ENCODE measurements around the gene QSOX1. TPM values are rescaled to one million over a fixed set of nuclear protein-coding genes. Genes with fewer than 3 reads are reported as not detected.

QSOX1 gene
- polyA plus RNA-seq, 1 donor, result 50.2 TPM

DNA sequence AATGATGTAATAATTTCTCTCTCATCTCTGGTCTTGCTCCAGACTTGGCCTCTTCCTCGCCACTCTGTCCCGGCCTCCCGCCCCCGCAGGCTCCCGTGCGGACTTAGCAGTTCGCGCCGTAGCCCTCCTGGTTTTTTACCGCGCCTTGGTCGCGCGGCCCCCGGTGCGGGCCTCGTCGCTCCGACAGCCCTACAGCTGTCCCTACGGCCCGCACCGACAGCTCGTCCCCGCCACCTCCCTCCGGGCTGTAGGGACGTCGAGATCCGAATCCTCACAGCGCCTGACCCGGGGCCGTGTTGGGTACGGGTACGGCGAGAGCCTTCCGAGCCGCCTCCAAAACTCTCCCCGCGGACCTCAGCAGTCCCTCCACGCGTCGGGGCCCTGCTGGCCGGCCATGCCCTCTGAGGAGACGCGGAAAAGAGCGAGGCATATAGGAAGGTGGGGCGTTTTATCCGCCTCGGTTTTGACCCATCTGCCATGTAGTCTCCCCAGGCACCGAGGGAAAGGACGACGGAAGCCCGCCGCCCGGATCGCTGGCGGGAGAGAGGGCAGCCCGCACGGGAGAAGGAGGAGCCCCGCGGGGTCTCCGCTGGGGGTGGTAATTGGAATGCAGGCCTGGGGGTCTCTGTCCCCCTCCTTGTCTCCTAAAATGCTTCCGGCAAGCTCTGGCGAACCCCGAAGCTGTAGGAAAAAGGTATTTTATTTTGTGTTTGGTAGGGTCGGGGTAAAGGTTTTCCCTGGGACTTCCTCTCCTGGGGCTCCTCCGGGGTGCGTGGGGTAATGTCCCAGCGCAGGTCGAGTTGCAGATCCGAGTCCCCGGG is 78.7 kb downstream of the QSOX1 start:
- DNase-seq, result no peak

DNA sequence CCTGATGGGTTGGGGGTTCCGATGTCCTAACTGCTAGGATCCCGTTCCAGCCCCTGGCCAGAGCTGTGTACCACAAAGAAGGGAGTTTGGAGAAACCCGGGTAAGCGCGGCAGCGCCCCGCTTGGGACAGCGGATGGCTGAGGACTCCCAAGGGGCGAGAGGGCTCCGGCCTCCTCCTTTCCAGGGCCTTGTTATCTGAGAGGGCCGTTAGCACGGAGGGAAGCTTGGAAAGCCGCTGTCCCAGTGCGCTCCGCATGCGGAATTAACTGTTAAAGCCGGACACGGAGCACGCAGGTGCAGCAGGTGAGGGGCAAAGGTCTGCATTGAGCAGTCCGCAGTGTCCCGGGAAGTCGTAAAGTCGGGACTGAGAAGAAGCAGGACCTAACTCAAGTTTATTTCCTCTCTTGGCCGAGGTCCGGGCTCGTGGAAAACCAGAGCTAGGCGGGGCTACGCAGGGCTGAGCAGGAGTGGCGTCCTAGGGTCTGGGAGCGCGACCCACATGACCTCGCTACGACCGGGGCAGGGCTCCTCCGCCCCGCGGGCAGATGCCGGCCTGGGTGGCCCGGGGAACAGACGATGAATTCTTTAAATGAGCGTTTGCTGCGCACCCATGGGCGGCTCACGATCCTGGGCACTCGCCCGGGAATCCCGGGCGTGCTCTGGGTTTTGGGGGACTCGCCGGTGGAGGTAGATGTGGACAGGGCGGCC is 79.9 kb downstream of the QSOX1 start:
- no peak for DNase-seq

DNA sequence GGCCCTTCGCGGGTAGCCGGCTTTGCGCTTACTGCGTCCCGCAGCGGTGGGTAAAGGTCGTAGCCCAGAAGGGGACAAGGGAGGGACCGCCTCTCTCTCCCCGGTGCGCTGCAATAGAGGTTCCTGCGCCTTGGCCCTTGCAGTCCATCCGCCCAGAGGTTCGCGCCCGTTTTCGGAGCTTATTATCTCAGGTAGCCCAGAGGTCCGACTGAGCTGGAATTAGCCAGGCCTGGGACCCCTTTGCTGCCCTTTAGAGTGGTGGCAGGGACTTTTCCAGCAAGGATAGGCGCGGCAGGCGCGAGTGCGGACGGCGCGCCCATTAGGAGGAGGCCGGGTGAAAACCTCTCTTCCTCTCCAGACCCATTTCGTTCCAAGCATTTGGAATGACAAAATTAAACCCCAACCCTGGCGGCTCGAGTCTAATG is 80.4 kb downstream of the QSOX1 start:
- DNase-seq, result no peak

DNA sequence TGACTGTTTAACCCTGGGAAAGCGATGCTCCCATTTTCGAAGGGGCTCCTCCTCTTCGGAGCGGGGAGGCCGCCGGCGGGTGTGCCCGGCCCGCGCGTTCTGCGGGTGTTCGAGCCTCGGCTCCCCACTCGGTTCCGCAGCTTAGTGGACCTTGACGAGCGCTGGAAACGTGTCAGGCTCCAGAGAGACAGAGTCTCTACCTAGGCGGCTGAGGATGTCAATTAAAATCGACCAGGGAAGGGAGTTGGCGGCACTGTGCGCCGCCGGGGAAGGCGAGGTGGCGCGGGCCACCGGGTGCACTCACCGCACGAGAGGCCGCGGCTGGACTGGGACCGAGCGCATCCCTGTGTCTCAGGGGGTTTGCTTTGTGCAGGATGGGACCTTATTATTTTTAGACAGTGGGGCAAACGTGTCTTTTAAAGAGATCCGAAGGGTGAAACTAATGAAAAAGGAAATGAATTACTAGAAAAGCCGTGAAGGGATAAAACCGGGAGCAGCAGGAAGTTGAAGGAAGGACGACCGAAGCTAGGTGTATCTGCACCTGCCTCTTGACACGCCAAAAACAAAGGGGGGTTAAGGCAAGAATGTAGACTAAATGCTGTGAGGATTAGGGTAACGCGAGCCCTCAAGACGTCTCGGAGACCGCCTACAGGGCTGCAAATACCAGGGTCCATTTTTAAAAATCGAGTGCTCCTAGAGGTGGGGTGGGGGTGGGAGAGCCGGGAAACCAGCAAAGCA is 81.0 kb downstream of the QSOX1 start:
- no peak for DNase-seq

DNA sequence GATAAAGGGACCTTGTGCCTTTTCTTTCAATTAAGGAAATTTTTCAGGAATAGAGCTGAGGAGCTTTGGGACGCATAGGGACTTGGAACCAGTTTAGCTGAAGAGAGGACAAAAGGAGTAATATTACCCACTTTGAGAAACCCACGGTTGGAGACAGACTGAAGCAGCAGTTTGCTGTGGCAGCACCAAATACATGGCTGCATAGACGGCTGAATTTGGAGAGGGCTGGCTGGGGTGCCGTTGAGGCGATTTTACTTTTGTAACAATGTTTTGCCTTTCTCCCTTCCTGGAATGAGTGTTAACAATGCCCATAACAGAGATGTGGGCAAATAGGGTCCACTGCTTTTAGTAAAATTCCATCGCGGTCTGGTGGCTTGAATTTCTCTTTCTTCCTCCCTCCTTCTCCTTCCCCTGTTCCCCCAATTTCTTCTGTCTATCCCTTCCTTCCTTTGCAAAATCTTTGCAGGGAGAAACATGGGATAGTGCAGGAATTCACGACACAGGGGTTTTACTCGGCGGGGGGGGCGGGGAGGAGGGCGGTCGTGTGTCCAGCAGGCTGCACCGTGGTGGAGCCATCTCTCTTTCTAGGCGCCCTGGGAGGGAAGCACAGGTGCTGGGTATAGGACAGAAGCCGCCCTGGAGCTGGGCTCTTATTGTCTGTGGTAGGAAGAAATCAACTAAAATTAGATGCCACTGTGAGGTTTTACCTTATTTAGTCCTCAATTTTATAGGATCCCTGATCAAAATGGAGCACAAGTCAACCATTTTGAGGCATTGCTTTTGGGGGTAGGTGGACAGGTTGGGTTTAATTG is 82.2 kb downstream of the QSOX1 start:
- DNase-seq, result no peak

DNA sequence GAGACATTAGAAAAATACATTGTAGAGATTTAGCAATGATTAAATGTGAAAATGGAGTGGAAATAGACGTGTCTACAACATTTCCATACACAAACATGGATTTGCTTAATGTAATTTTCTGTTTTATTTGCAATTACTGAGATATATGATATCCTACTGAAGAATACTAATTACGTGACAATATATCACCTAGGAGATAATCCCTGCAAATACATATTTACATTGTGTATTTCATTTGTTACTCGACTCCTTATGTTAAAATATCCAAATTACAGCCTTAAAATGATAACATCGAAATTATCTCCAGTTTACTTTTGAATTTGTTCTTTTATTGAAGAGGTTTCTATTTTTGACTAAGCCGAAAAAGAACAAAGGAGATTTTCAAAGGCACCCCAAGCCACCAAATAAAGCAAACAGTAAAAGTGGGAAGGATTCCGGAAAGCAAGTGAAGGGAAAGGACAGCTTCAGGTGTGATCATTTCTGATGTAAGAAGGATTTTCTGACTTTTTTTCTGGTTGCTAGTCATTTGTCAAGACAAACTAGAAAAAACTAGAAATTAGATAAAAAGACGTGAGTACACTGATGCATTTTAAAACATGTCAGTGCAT is 83.3 kb downstream of the QSOX1 start:
- no peak for DNase-seq

DNA sequence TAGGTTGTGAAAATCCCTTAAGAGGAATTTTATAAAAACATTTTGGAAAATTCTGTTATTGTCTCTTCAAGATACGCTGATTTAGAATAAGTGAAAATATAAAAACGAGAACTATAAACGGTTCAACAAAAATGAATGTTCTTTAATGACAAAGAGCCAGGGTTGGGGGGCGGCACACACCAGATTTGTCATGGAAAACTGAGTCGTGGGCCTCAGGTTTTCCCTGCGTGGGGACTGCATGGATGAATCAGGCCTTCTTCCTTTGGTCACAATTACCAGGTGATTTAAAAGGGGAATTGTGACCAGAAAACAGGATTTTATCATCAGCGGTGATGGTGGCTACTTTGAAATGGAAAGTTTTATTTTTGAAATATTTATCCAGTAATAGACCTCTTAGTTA is 84.0 kb downstream of the QSOX1 start:
- no peak for DNase-seq

DNA sequence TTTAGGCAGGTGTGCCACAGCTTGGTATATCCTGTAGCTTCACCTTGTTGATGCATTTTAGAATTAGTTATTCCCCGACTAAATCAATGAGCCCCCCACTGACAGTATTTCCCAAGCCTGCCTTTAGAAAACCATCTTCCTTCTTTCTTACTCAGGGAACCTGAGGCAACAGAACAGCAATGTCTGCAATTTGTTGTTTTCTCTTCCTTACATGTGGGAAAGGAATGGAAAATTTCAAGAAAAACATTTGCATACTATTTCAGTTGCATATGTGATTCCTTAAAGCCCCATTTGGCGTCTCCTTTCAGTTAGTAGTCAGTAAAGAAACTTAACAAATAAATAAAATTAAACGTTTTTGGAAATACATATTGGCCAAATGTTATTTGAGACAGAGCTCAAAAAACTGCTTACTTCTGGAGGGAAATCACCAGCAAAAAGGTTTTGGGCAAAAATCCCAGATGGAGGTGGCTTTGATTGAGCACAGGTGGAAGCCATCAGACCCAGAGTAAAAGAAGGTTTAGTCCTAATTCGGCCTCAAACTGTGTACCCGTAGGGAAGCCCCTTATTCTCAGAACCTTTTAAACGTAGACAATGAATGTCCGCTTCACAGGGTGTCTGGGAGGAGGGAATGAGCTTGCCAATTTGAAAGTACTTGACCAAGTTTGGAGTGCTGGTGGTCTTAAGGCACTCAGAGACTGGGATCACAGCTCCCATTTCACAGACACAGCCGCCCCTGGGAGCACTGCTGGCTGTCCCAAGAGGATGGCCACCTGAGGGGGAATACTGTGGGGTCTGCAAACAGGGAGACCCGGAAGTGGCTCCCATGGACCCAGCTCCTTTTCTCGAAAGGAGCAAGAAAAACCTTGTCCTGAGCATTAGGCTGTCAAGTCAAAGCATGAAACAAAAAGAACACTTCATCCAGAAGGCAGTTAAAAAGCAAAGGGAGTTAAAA is 84.8 kb downstream of the QSOX1 start:
- no peak for DNase-seq

DNA sequence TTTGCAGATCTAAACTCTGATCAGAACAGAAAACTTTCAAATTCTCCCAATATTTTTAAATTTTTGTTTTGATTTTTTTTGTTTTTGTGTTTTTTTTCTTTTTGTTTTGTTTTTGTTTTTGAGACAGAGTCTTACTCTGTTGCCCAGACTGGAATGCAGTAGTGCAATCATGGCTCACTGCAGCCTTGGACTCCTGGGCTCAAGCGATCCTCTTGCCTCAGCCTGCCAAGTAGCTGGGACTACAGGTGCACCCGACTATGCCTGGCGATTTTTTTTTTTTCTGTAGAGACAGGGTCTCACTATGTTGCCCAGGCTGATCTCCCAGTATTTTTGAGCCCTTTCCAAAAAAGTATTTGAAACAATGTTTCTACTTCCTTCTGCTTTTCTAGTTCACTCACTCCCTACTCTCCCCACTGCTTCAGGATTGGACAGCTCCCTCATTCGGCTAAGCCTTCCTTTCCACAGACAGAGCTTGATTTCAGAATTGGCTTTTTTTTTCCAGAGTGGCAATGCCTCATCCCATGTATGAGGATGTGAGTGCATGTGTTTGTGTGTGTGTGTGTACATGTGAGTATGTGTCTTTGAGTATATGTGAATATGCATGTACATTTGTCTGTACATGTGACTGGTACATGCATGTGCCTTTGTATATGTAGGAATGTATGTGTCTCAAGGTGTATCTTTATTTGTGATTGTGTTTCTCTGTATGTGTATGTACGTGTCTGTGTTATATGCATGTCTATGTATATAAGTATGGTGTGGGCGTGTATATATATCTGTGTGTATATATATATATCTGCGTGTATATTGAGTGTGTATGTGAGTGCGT is 87.3 kb downstream of the QSOX1 start:
- DNase-seq, result no peak

DNA sequence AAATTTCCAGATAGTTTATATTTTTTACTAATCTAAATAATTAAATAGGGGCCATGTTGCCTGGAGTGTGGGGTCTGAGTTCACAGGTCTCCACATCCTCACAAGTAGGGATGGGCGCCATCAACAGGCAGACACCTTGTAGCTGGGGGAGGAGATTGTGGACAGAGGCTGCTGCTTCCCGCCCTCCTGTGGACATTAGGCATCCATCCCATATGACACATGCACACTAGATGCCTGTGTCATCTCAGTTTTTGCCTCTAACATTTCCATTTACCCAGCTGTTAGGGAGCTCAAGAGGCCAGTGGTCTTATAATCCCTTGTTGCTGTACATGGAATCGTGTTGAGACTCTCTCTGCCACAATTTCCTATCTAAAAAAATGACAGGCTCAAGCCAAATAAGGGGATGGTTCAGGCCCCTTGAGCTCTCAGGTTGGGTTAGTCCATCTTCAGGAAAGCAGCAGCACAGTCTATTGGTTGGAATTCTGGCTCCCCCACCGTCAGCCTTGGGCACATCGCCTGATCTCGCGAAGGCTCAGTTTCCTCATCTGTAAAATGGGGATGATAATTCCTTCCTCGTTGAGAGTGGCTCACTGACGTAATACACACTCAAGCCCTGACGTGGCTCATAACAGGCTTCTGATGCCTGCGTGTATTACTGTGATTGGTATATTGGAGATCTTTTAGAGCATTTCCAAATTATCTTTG is 89.0 kb downstream of the QSOX1 start:
- no peak for DNase-seq

DNA sequence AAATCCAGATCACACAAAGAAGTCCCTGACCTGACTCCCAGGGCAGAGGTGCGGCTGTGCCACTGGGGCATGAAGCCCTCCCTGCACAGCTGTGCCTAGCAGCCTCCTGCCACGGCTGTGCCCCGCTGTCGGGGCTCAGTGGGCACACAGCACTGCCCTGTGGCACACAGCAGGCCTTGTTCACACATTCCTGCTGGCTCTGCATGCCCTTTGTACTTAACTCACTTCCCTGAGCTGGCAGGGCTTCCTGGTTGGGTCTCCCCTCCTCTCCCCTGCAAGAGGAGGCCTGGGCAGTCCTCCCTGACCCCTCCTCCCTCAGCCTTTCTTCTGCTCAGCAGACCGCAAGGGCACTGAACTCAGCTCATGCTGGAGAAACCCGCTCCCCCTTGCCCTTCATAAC is 90.2 kb downstream of the QSOX1 start:
- DNase-seq, result no peak

DNA sequence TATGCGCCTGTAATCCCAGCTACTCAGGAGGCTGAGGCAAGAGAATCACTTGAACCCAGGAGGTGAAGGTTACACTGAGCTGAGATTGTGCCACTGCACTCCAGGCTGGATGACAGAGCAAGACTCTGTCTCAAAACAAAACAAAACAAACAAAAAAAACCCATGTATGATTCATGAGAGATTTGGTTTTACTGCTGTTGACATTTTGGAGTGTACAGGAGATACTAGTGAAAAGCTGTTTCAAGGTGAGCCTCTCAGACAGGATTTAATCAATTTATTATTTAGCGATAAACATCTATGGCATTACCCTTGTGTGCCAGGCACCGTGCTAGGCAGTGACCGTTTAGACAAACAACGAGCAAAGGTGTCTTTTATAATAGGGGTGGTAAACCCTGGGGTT is 91.9 kb downstream of the QSOX1 start:
- no peak for DNase-seq

DNA sequence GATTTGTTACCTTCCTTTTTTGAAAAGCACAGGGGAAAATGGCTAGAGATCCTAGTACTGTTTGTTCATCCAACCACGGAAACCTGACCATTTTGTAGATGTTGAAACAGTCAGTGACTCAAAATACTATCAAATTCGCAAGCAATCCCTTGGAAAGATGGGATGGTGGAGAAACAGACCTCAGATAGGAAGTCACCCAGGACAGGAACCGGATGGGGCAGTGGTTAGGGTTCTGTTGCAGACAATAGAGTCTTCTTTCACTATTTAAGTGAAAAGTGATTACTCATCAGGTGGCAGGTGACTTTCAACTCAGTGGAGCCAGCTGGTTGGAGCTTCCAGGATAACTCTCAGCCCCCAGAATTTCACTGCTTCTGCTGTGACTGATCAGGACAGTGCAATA is 92.4 kb downstream of the QSOX1 start:
- DNase-seq, result no peak

DNA sequence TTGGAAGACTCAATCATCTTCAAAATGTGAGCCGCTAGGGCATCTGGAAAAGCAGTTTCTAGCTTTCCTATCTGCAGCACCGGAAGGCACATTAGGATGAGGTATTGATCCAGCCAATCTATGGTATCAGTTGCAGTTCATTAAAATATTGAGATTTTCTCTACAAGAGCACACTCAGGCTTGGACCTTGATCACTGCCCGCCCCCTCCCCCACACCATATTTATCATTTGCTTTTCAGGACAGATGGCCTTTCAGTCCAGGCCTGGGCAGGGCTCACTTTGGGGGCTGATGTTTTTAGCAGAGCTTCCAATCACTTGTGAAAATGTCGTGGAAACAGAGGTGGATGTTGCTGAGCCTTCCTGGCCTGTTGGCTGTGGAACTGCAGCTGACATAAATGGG is 92.9 kb downstream of the QSOX1 start:
- no peak for DNase-seq

DNA sequence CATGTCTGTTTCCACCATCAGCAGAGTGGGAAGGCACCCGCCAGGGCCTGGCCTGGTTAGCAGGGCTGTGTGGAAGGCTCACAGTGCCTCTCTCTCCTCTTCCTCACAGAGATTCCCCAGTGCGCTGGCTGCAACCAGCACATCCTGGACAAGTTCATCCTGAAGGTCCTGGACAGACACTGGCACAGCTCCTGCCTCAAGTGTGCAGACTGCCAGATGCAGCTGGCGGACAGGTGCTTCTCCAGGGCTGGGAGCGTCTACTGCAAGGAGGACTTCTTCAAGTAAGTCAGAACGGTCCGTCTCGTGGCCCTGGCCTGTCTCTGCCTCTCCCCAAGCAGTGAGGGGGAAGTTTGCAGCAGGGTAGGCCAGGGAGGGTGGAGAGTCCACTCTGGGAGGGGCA is 93.5 kb downstream of the QSOX1 start:
- no peak for DNase-seq

DNA sequence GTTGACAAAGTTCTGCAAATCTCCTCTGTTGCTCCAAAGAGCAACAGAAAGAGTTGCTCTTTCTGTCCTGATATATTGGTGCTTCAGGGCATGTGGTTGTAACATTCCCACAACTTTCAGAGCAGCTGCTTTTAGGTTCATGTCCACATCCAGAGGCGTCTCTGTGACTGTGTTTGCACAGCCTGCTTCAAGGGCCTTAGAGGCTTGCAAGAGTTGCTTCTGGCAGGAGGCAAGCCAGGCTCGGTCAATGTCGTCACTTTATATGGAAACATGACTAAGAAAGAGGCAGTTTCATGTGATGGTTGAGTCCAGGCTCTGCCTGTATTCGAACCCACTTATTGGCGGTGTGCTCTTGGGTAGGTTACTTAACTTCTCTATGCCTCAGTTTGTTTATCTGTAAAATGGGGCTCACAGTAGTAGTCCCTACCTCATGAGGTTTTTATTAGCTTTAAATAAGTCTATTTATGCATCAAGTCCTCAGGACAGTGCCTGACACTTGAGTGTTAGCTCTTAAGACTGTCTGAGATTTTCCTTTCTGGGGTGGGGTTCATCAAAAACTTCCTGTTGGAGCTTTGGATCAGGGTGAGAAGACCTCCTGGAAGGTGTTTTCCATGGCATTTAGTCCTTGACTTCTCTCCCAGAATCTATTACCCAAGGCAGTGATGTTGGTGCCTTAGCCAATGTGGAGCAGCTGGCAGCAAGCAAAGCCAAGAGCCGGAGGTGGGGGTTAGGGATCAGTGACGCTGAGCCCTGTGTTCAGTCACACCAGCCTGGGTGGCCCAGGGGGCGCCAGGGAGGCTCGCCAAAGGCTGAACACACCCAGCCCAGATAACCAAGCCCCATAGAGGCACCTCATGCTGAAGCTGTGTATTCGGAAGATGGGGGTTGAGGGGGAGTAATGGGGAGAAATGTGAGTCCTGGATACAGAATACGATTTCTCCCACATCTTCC is 94.3 kb downstream of the QSOX1 start:
- no peak for DNase-seq

DNA sequence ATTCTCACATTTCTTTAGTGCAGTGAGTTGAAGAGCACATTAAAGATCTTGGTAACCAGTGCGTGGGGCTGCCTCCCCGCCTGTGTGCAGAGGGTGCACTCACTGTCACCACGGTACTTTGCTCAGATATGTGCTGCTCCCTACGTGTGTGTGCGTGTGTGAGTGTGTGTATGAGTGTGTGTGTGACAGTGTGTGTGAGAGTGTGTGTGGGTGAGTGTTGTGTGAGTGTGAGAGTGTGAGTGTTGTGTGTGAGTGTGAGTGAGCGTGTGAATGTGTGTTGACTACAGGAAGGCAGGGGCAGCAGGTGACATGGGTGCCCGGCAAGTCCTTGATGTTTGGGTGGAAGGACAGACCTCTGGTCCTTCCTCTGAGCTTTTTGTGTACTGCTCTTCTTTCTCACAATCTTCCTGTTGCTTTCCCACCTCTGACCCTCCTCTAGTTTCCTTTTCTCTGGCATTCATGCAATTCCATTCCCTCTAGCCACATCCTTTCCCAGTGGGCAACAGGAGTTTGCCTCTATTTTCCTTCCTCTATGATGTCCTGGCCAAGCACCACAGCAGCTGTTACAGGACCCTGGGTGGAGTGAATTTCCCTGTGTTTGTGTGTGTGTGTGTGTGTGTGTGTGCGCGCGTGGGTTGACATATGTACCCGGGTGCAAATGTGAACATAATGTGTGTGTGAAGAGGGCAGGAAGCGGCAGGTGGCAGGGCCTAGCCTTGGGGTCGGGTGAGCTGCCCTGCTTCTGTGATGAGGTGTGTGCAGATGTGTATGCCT is 95.2 kb downstream of the QSOX1 start:
- no peak for DNase-seq
